ENCODE results near the gene DLX5.

The DLX5 gene

GRCh38 chr7:97005183-97006054, 19.2 kb downstream of the DLX5 start, which contains the start of gene DLX6:
Gene DLX6, plus strand, starts transcription at chr7:97005553. Its CDS starts 425 bp downstream, at chr7:97005978.
- DNase-seq (ENCODE audit: low read depth): no peak

GRCh38 chr7:97004247-97005182, 20.1 kb downstream of the DLX5 start:
- DNase-seq (ENCODE audit: low read depth): no peak

- no peak for DNase-seq (ENCODE audit: low read depth)
These were observed 21.1 kb downstream of the DLX5 start for GRCh38 chr7:97003262-97004246.

- no peak for DNase-seq (ENCODE audit: low read depth)
These were observed 21.9 kb downstream of the DLX5 start for GRCh38 chr7:97002555-97003261.

- no peak for DNase-seq (ENCODE audit: low read depth)
These were observed 22.7 kb downstream of the DLX5 start for GRCh38 chr7:97001656-97002554.

GRCh38 chr7:97001221-97001620, 23.4 kb downstream of the DLX5 start:
- DNase-seq (ENCODE audit: low read depth): no peak

- DNase-seq (ENCODE audit: low read depth): no peak
These were observed 25.9 kb downstream of the DLX5 start for GRCh38 chr7:96998744-96999143.

- no peak for DNase-seq (ENCODE audit: low read depth)
These were observed 26.3 kb downstream of the DLX5 start for GRCh38 chr7:96998333-96998732.

GRCh38 chr7:96997512-96998032, 27.1 kb downstream of the DLX5 start:
- no peak for DNase-seq (ENCODE audit: low read depth)

GRCh38 chr7:96996958-96997511, 27.6 kb downstream of the DLX5 start:
- no peak for DNase-seq (ENCODE audit: low read depth)

- no peak for DNase-seq (ENCODE audit: low read depth)
These were observed 28.3 kb downstream of the DLX5 start for GRCh38 chr7:96996111-96996957.

GRCh38 chr7:96995406-96996110, 29.1 kb downstream of the DLX5 start:
- no peak for DNase-seq (ENCODE audit: low read depth)

GRCh38 chr7:96993980-96994379, 30.7 kb downstream of the DLX5 start:
- no peak for DNase-seq (ENCODE audit: low read depth)

- no peak for DNase-seq (ENCODE audit: low read depth)
These were observed 31.4 kb downstream of the DLX5 start for GRCh38 chr7:96993094-96993865.

GRCh38 chr7:96992192-96993005, 32.2 kb downstream of the DLX5 start:
- DNase-seq (ENCODE audit: low read depth): no peak
